PFSK-1 (cell line): ENCODE results near the gene RAB3C.

Experiments
- FOXP2 ChIP-seq: optimal IDR thresholded peaks from 2 replicates; pipeline ENCODE3; 2011; ENCODE audit warnings: borderline replicate concordance, control low read depth, inconsistent platforms; ENCODE audit not compliant: insufficient read depth; ENCODE audit errors: extremely low read length, extremely low read depth
- POLR2AphosphoS5 ChIP-seq: IDR thresholded peaks from 2 replicates; pipeline ENCODE4 v1.6.1; 2012; ENCODE audit warnings: low read depth, mild to moderate bottlenecking, control low read depth, low read length, moderate library complexity
- REST ChIP-seq, 2 experiments: IDR thresholded peaks; 2 replicates each; pipeline versions ENCODE4 v1.6.1 to v1.8.0; 2011 to 2012; ENCODE audit warnings: low read depth in 2 of 2, low read length in 2 of 2, control low read depth in 1 of 2, inconsistent platforms in 1 of 2, mild to moderate bottlenecking in 1 of 2, moderate library complexity in 1 of 2; ENCODE audit not compliant: insufficient read depth in 1 of 2
- SIN3A ChIP-seq: IDR thresholded peaks from 2 replicates; pipeline ENCODE4 v1.6.1; 2012; ENCODE audit warnings: mild to moderate bottlenecking, low read length, moderate library complexity, borderline replicate concordance; ENCODE audit not compliant: insufficient read depth
- TAF1 ChIP-seq: IDR thresholded peaks from 2 replicates; pipeline ENCODE4 v1.6.1; 2012; ENCODE audit warnings: low read length, control low read depth, borderline replicate concordance; ENCODE audit not compliant: insufficient read depth

RAB3C gene

GRCh38 chr5:58890265-58890664 lies 307.4 kb downstream of the RAB3C start:
- no peak for TF ChIP-seq SIN3A
- no peak for TF ChIP-seq FOXP2
- no peak for TF ChIP-seq TAF1
- TF ChIP-seq POLR2AphosphoS5: no peak

GRCh38 chr5:58890701-58891085 lies 307.8 kb downstream of the RAB3C start:
- no peak for TF ChIP-seq FOXP2

- TF ChIP-seq FOXP2: no peak
- no peak for TF ChIP-seq POLR2AphosphoS5
- no peak for TF ChIP-seq TAF1
- TF ChIP-seq SIN3A: no peak
- TF ChIP-seq REST (IDR thresholded peaks at IDR 0.05; ENCODE audit: insufficient read depth in 1 of 2, low read depth in 2 of 2, low read length in 2 of 2): no peak
Measured at GRCh38 chr5:58891086-58891970, 308.5 kb downstream of the RAB3C start.

GRCh38 chr5:58891971-58892343 lies 309.1 kb downstream of the RAB3C start:
- no peak for TF ChIP-seq REST (IDR thresholded peaks at IDR 0.05; ENCODE audit: insufficient read depth in 1 of 2, low read depth in 2 of 2, low read length in 2 of 2)
- TF ChIP-seq TAF1: no peak
- no peak for TF ChIP-seq FOXP2
- TF ChIP-seq POLR2AphosphoS5: no peak
- no peak for TF ChIP-seq SIN3A

GRCh38 chr5:58893551-58893950 lies 310.7 kb downstream of the RAB3C start:
- TF ChIP-seq REST (IDR thresholded peaks at IDR 0.05; ENCODE audit: insufficient read depth in 1 of 2, low read depth in 2 of 2, low read length in 2 of 2) (no peak), POLR2AphosphoS5 (no peak), SIN3A (no peak), TAF1 (no peak), FOXP2 (no peak)

GRCh38 chr5:58898006-58898405 lies 315.1 kb downstream of the RAB3C start:
- no peak for TF ChIP-seq REST (IDR thresholded peaks at IDR 0.05; ENCODE audit: insufficient read depth in 1 of 2, low read depth in 2 of 2, low read length in 2 of 2)
- no peak for TF ChIP-seq POLR2AphosphoS5
- no peak for TF ChIP-seq FOXP2
- TF ChIP-seq TAF1: no peak
- TF ChIP-seq SIN3A: no peak
